ENCODE results near the gene CCDC191. TPM values are rescaled to one million over a fixed set of nuclear protein-coding genes. Genes with fewer than 3 reads are reported as not detected.

CCDC191 gene
- total RNA-seq, 1 donor from 2014 or later, result 6.4 TPM

- Histone ChIP-seq H3K27ac (no peak overlapping the region), H3K27me3 (ENCODE audit: low read depth) (no peaks in the 10 kb centered on the region), H3K9me3 (no peaks in the 10 kb centered on the region), H3K4me1 (no peaks in the 10 kb centered on the region), H3K4me3 (no peak overlapping the region), H3K36me3 (peaks cover 13% of the 10 kb centered on the region)
- intact Hi-C loops (cut with DNase I), result no loop called here
- no peak for DNase-seq
- no peak for TF ChIP-seq CTCF (IDR thresholded peaks at IDR 0.05)
- ATAC-seq, result no peak
These were observed 20.4 kb downstream of the CCDC191 start for GRCh38 chr3:114035896-114036295.

- Histone ChIP-seq H3K27me3 (ENCODE audit: low read depth) (no peaks in the 10 kb centered on the region), H3K4me1 (no peaks in the 10 kb centered on the region), H3K9me3 (no peaks in the 10 kb centered on the region), H3K4me3 (no peak overlapping the region), H3K27ac (no peak overlapping the region), H3K36me3 (peaks cover 13% of the 10 kb centered on the region)
- TF ChIP-seq CTCF (IDR thresholded peaks at IDR 0.05), result no peak
- no peak for DNase-seq
- ATAC-seq, result no peak
- intact Hi-C loops (cut with DNase I), result no loop called here
These were observed 21.4 kb downstream of the CCDC191 start for GRCh38 chr3:114034787-114035545.

GRCh38 chr3:114034211-114034610 is 22.1 kb downstream of the CCDC191 start:
- intact Hi-C loops (cut with DNase I), result no loop called here
- Histone ChIP-seq H3K4me1 (no peaks in the 10 kb centered on the region), H3K36me3 (peaks cover 13% of the 10 kb centered on the region), H3K27ac (no peak overlapping the region), H3K9me3 (no peaks in the 10 kb centered on the region), H3K4me3 (no peak overlapping the region), H3K27me3 (ENCODE audit: low read depth) (no peaks in the 10 kb centered on the region)
- DNase-seq (no peak), ATAC-seq (no peak)
- TF ChIP-seq CTCF (IDR thresholded peaks at IDR 0.05), result no peak

GRCh38 chr3:114033721-114034120 is 22.6 kb downstream of the CCDC191 start:
- Histone ChIP-seq H3K27ac (no peak overlapping the region), H3K36me3 (peaks cover 13% of the 10 kb centered on the region), H3K9me3 (no peaks in the 10 kb centered on the region), H3K4me1 (no peaks in the 10 kb centered on the region), H3K27me3 (ENCODE audit: low read depth) (no peaks in the 10 kb centered on the region), H3K4me3 (no peak overlapping the region)
- no peak for ATAC-seq
- TF ChIP-seq CTCF (IDR thresholded peaks at IDR 0.05), result no peak
- no peak for DNase-seq
- intact Hi-C loops (cut with DNase I), result no loop called here

- no peak overlapping the region for H3K27ac ChIP-seq
- H3K4me3 ChIP-seq, result no peak overlapping the region
- no peaks in the 10 kb centered on the region for H3K4me1 ChIP-seq
- no peaks in the 10 kb centered on the region for H3K9me3 ChIP-seq
- H3K36me3 ChIP-seq, result no peaks in the 10 kb centered on the region
- DNase-seq, result no peak
- no peaks in the 10 kb centered on the region for H3K27me3 ChIP-seq (ENCODE audit: low read depth)
- ATAC-seq, result no peak
- TF ChIP-seq CTCF (IDR thresholded peaks at IDR 0.05), result no peak
- intact Hi-C loops (cut with DNase I), result no loop called here
These were observed 30.0 kb downstream of the CCDC191 start for GRCh38 chr3:114026331-114026730.
